ACC112 (cell line): ENCODE measurements around the gene BEND3.
"Not testable (repeated sequence)": the region's sequence is repeated elsewhere in the genome, so short reads cannot be mapped to it uniquely, and the experiment has no call there.

ENCODE experiments used
- H2AFZ ChIP-seq: fragments of 200-600 bp; sonication (generic); one replicate; pipeline ENCODE4 v1.6.0; 2017; ENCODE audit warnings: antibody characterized with exemption, low read length; ENCODE audit not compliant: unreplicated experiment
- H3K27ac ChIP-seq: fragments of 200-600 bp; sonication (generic); 2 replicates; pipeline ENCODE4 v1.5.1; 2014; ENCODE audit warnings: low read depth, mild to moderate bottlenecking, antibody characterized with exemption, low read length, moderate library complexity
- H3K27me3 ChIP-seq: fragments of 200-600 bp; sonication (generic); 2 replicates; pipeline ENCODE4 v1.6.1; 2014; ENCODE audit warnings: mild to moderate bottlenecking, antibody characterized with exemption, low read length, moderate library complexity, mixed read lengths; ENCODE audit not compliant: insufficient read depth
- H3K36me3 ChIP-seq: fragments of 200-600 bp; sonication (generic); 2 replicates; pipeline ENCODE4 v1.6.1; 2016; ENCODE audit warnings: mild to moderate bottlenecking, antibody characterized with exemption, low read length, moderate library complexity, mixed read lengths; ENCODE audit not compliant: insufficient read depth
- H3K4me1 ChIP-seq: fragments of 200-600 bp; sonication (generic); one replicate; pipeline ENCODE4 v1.6.1; 2016; ENCODE audit warnings: low read length, mixed read lengths; ENCODE audit not compliant: insufficient read depth, unreplicated experiment, control insufficient read depth
- H3K4me3 ChIP-seq: fragments of 200-600 bp; sonication (generic); 2 replicates; pipeline ENCODE4 v1.5.1; 2014; ENCODE audit warnings: mild to moderate bottlenecking, low read depth, low read length
- H3K79me2 ChIP-seq: fragments of 200-600 bp; sonication (generic); one replicate; pipeline ENCODE4 v1.6.0; 2016; ENCODE audit warnings: low read length; ENCODE audit not compliant: control insufficient read depth, unreplicated experiment, insufficient read depth

Gene BEND3

DNA sequence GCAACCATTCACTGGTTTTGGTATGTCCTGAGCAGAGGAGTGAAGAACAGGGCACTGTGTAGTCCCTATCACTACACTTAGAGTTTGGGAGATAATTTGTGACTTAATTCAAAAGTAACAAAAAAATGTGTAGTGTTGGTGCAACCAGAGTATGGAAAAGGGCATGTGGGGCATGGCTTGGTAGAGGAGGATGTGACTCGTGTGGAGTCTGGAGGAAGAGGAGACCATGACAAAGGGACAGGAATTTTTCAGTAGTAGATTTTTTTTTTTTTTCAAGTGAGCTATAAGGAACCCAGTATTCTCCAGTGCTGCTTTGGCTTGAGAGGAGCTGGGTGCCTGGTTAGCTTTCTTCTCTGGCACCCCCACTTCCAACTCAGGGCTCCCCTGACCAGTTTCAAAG is 82.2 kb downstream of the BEND3 start:
- Histone ChIP-seq H2AFZ (no peak overlapping the region), H3K4me3 (peak overlapping the region; percentile 25; the same call in 1 of the 2 replicates), H3K79me2 (peaks cover 48% of the 10 kb centered on the region), H3K27me3 (no peaks in the 10 kb centered on the region), H3K27ac (peak overlapping the region; percentile 53), H3K4me1 (peaks cover 33% of the 10 kb centered on the region), H3K36me3 (peaks cover 4% of the 10 kb centered on the region; the same call in 1 of the 2 replicates)

- peaks cover 4% of the 10 kb centered on the region; the same call in 1 of the 2 replicates for H3K36me3 ChIP-seq
- H3K27me3 ChIP-seq, result no peaks in the 10 kb centered on the region
- H3K4me1 ChIP-seq, result peaks cover 33% of the 10 kb centered on the region
- peak overlapping the region; percentile 44 for H3K27ac ChIP-seq
- H3K79me2 ChIP-seq, result peaks cover 48% of the 10 kb centered on the region
- no peak overlapping the region for H2AFZ ChIP-seq
- no peak overlapping the region for H3K4me3 ChIP-seq
Observed at GRCh38 chr6:107032051-107032450, 83.3 kb downstream of the BEND3 start.

- H3K27ac ChIP-seq, result no peak overlapping the region
- H3K4me3 ChIP-seq, result no peak overlapping the region
- no peaks in the 10 kb centered on the region for H3K27me3 ChIP-seq
- H2AFZ ChIP-seq, result no peak overlapping the region
- peaks cover 33% of the 10 kb centered on the region for H3K4me1 ChIP-seq
- peaks cover 4% of the 10 kb centered on the region; the same call in 1 of the 2 replicates for H3K36me3 ChIP-seq
- H3K79me2 ChIP-seq, result peaks cover 45% of the 10 kb centered on the region
Observed at GRCh38 chr6:107030151-107030550, 85.2 kb downstream of the BEND3 start.

- Histone ChIP-seq H2AFZ (no peak overlapping the region), H3K79me2 (peaks cover 25% of the 10 kb centered on the region), H3K36me3 (no peaks in the 10 kb centered on the region; the same call in 1 of the 2 replicates), H3K4me1 (peaks cover 20% of the 10 kb centered on the region), H3K4me3 (no peak overlapping the region), H3K27ac (no peak overlapping the region), H3K27me3 (no peaks in the 10 kb centered on the region)
Observed at GRCh38 chr6:107026965-107027364, 88.3 kb downstream of the BEND3 start.

DNA sequence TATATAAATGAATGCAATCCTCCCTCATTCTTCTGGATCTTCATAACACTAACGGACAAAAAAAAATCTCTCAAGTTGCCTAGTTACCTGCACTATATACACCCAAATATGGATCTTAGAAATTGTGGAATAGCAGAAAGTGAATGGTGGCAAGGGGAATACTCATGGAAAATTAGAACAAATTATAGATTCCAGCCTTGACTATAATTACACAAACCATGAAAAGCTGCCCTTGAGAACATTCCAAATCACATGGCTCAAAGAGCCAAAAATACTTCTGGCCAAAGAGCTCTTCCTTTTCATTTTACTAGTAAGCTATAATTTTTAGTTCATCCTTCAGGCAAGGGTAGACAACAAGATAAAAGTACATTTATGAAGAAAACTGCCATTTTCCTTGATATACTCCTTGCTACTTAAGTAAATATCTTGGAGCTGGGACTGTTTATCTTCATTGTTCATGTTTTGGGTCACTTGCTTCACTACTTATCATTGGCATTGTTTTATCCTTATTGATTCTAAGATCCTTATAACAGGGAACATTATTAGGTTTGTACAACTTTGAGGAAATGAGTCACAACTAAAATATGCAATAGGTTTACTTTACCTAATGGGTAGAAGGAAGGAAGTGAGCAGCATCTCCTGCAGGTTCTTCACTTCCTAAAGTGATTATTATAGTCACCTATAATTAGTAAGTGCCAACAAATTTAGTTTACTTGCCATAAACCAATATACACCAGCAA is 93.7 kb downstream of the BEND3 start:
- Histone ChIP-seq H2AFZ (no peak overlapping the region), H3K4me3 (no peak overlapping the region), H3K27ac (no peak overlapping the region)

GRCh38 chr6:107020239-107020638 is 95.1 kb downstream of the BEND3 start:
- Histone ChIP-seq H3K4me1 (peaks cover 9% of the 10 kb centered on the region), H3K27ac (no peak overlapping the region), H2AFZ (no peak overlapping the region), H3K36me3 (no peaks in the 10 kb centered on the region), H3K27me3 (no peaks in the 10 kb centered on the region), H3K4me3 (no peak overlapping the region), H3K79me2 (no peaks in the 10 kb centered on the region)

More for the DNA sequence above, 93.7 kb downstream of the BEND3 start:
- Histone ChIP-seq H3K4me1 (peaks cover 9% of the 10 kb centered on the region), H3K27me3 (no peaks in the 10 kb centered on the region), H3K79me2 (no peaks in the 10 kb centered on the region), H3K36me3 (no peaks in the 10 kb centered on the region)

DNA sequence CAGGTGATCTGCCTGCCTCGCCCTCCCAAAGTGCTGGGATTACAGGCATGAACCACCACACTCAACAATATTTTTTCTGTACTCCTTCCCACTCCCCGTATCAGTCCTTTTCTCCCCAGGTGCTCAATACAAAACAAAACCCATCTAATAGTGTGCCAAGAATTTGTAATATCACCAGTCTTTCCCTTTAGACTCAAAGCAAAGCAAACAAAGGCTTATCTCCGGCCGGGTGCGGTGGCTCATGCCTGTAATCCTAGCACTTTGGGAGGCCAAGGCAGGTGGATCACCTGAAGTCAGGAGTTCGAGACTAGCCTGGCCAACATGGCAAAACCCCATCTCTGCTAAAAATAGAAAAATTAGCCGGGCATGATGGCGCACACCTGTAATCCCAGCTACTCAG is 95.7 kb downstream of the BEND3 start:
- not testable (repeated sequence) for H3K27me3 ChIP-seq, H3K79me2 ChIP-seq, H3K4me3 ChIP-seq, H3K36me3 ChIP-seq, H2AFZ ChIP-seq, H3K4me1 ChIP-seq, H3K27ac ChIP-seq

DNA sequence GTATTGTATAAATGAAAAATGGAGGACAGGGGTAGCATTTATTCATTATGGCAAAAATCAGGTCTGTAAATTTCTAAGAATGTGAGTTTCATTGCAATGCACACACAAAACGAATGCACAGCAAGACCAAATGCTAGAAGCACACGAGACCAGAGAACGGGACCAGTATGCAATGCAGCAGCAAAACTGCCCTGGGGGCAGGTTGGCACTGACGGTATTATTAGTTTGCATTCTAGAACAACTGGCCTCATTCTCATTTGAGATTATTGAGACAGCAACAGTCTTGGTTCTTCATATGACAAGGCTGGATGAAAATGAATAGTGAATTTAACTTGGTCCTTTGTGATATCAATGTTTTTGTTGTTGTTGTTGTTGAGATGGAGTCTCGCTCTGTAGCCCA is 96.3 kb downstream of the BEND3 start:
- H3K4me3 ChIP-seq, result no peak overlapping the region
- no peak overlapping the region for H2AFZ ChIP-seq

More for the DNA sequence above, 96.3 kb downstream of the BEND3 start:
- Histone ChIP-seq H3K4me1 (peaks cover 9% of the 10 kb centered on the region), H3K79me2 (no peaks in the 10 kb centered on the region), H3K36me3 (no peaks in the 10 kb centered on the region), H3K27me3 (peaks cover 3% of the 10 kb centered on the region; the same call in 1 of the 2 replicates), H3K27ac (no peak overlapping the region)
